Stimulated activated CD8-positive, alpha-beta memory T cell treated with anti-CD3 and anti-CD28 coated beads, Interleukin-7, amount 100 ng/mL, for 24 hours (primary cell): ENCODE results near the gene FBXO21.
A peak's percentile ranks its signal among the peaks of the same experiment; 100 is the strongest.
"Not testable (repeated sequence)": the region's sequence is repeated elsewhere in the genome, so short reads cannot be mapped to it uniquely, and the experiment has no call there.

Experiments used
- DNase-seq: peaks from one replicate; pipeline ENCODE4 v3.0.0-alpha.2; 2020; ENCODE audit warnings: low read depth

Gene FBXO21

GRCh38 chr12:117190210-117190781, at the start of gene FBXO21:
Gene FBXO21, minus strand, starts transcription at chr12:117190470. Its CDS starts 14 bp downstream, at chr12:117190456.
- peak; percentile 85 for DNase-seq

GRCh38 chr12:117236456-117237001, 46.3 kb upstream of the FBXO21 start:
- peak; percentile 80 for DNase-seq

- no peak for DNase-seq
Observed at GRCh38 chr12:117235261-117235660, 45.0 kb upstream of the FBXO21 start.

- DNase-seq: no peak
Observed at GRCh38 chr12:117234441-117234840, 44.2 kb upstream of the FBXO21 start.

GRCh38 chr12:117231750-117232149, 41.5 kb upstream of the FBXO21 start:
- no peak for DNase-seq

GRCh38 chr12:117228239-117228638, 38.0 kb upstream of the FBXO21 start:
- DNase-seq: no peak

- no peak for DNase-seq
Observed at GRCh38 chr12:117227000-117227653, 36.9 kb upstream of the FBXO21 start.

- no peak for DNase-seq
Observed at GRCh38 chr12:117226505-117226904, 36.2 kb upstream of the FBXO21 start.

GRCh38 chr12:117225179-117225578, 34.9 kb upstream of the FBXO21 start:
- DNase-seq: no peak

- DNase-seq: not testable (repeated sequence)
Observed at GRCh38 chr12:117220947-117221346, 30.7 kb upstream of the FBXO21 start.

- DNase-seq: no peak
Observed at GRCh38 chr12:117218149-117218548, 27.9 kb upstream of the FBXO21 start.

GRCh38 chr12:117216686-117217085, 26.4 kb upstream of the FBXO21 start:
- DNase-seq: no peak

GRCh38 chr12:117214797-117215196, 24.5 kb upstream of the FBXO21 start:
- DNase-seq: no peak

- DNase-seq: no peak
Observed at GRCh38 chr12:117213295-117213808, 23.1 kb upstream of the FBXO21 start.

- DNase-seq: peak; percentile 38
Observed at GRCh38 chr12:117212563-117213190, 22.4 kb upstream of the FBXO21 start.

- DNase-seq: no peak
Observed at GRCh38 chr12:117210266-117210918, 20.1 kb upstream of the FBXO21 start.

GRCh38 chr12:117209626-117210025, 19.4 kb upstream of the FBXO21 start:
- no peak for DNase-seq

GRCh38 chr12:117208811-117209455, 18.7 kb upstream of the FBXO21 start:
- DNase-seq: no peak

- DNase-seq: no peak
Observed at GRCh38 chr12:117208206-117208605, 17.9 kb upstream of the FBXO21 start.

GRCh38 chr12:117207675-117208074, 17.4 kb upstream of the FBXO21 start:
- DNase-seq: no peak

- DNase-seq: no peak
Observed at GRCh38 chr12:117202556-117202955, 12.3 kb upstream of the FBXO21 start.

GRCh38 chr12:117202033-117202432, 11.8 kb upstream of the FBXO21 start:
- no peak for DNase-seq
